Erythroblast (primary cell): ENCODE measurements around the gene PKP4.

Experiments
- GATA1 ChIP-seq: IDR thresholded peaks from 2 replicates; pipeline ENCODE4 v1.6.1; 2011; ENCODE audit warnings: low read depth, mild to moderate bottlenecking, control low read depth, low read length, moderate library complexity
- POLR2A ChIP-seq: IDR thresholded peaks from 2 replicates; pipeline ENCODE4 v1.6.1; 2011; ENCODE audit warnings: mild to moderate bottlenecking, low read length

DNA sequence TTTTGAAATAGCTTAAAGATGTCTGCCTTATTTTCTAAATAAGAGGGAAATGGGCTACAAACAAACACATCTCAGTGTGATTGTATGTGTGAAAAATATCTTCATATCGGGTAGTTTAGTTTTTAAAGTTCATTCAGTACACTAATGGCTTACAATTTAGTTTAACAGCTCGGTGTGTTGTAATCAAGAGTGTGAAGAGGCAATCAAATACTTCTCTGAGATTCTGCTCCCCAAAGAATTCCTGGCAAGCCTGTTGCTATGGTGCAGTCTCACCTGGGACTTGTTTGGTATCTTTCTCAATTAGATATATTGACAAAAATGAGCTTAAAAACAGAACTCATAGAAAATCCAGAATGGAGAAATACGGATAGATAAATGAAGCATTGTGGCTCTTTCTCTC is 99.4 kb downstream of the PKP4 start:
- TF ChIP-seq POLR2A (no peak), GATA1 (no peak)
